ENCODE data around the gene CEP41. TPM values are rescaled to one million over a fixed set of nuclear protein-coding genes. Genes with fewer than 3 reads are reported as not detected.
A peak's percentile ranks its signal among the peaks of the same experiment; 100 is the strongest.

The CEP41 gene
- total and polyA plus RNA-seq, 10 of the 15 experiments (the other 5 are each of a cell fraction or from before 2014, with no cell fraction given): 11.4 to 43.0 (median 24.7) TPM

- no peaks in the 10 kb centered on the region for H3K4me1 ChIP-seq (ENCODE audit: control insufficient read depth, insufficient read depth, low read length)
- H3K79me2 ChIP-seq (ENCODE audit: control insufficient read depth, insufficient read depth, low read length): no peaks in the 10 kb centered on the region
- DNase-seq (ENCODE audit: low read depth, low spot score) (no peak), FAIRE-seq (no peak), ATAC-seq (no peak)
- H3K27ac ChIP-seq (ENCODE audit: control insufficient read depth, insufficient read depth): no peak overlapping the region
- H3K9ac ChIP-seq (ENCODE audit: control insufficient read depth, insufficient read depth, low read length): no peak overlapping the region
- H2AFZ ChIP-seq (ENCODE audit: control insufficient read depth, low read depth, low read length): no peak overlapping the region
- TF ChIP-seq FOXK2 (IDR thresholded peaks at IDR 0.05): no peak
- no peak for TF ChIP-seq KAT2A (conservative IDR thresholded peaks at IDR 0.05; ENCODE audit: control insufficient read depth, low read depth, low read length)
- H3K4me3 ChIP-seq: no peak overlapping the region
- no peaks in the 10 kb centered on the region for H3K27me3 ChIP-seq (replicated peaks in 1 of 2; ENCODE audit: control insufficient read depth in 2 of 2, insufficient read depth in 2 of 2, low read length in 1 of 2)
- WGBS (ENCODE audit: insufficient coverage, insufficient replicate concordance, low lambda C conversion rate, missing lambda C conversion rate): 90% methylated on average over 7 of the region's 7 CpGs
- no TSS peak for BruUV-seq (replicated peaks)
- ChIA-PET CTCF (no interaction called here), RAD21 (ENCODE audit: unreplicated experiment) (no interaction called here), POLR2A (no interaction called here), SMC1A (ENCODE audit: uncharacterized antibody, unreplicated experiment) (interaction anchor here (0.8 kb wide), 1 partner anchor 28 kb away, joined by 4 read pairs; no protein-coding TSS in a partner anchor)
- H4K20me1 ChIP-seq (ENCODE audit: control insufficient read depth, insufficient read depth): no peaks in the 10 kb centered on the region
- H3K4me2 ChIP-seq (ENCODE audit: control insufficient read depth, insufficient read depth): no peak overlapping the region
- H3K36me3 ChIP-seq (ENCODE audit: control insufficient read depth in 2 of 2, insufficient read depth in 2 of 2, low read length in 1 of 2): no peaks in the 10 kb centered on the region
- intact Hi-C loops (cut with micrococcal nuclease; ENCODE audit: unreplicated experiment) (loop anchor here (5.0 kb wide), 1 partner anchor 176 kb away; no protein-coding TSS in a partner anchor), in situ Hi-C loops (cut with MboI) (no loop called here)
- no peaks in the 10 kb centered on the region for H3K9me3 ChIP-seq (replicated peaks; ENCODE audit: control insufficient read depth, insufficient read depth, low read length)
Measured at GRCh38 chr7:130418306-130418705, 22.5 kb downstream of the CEP41 start.

DNA sequence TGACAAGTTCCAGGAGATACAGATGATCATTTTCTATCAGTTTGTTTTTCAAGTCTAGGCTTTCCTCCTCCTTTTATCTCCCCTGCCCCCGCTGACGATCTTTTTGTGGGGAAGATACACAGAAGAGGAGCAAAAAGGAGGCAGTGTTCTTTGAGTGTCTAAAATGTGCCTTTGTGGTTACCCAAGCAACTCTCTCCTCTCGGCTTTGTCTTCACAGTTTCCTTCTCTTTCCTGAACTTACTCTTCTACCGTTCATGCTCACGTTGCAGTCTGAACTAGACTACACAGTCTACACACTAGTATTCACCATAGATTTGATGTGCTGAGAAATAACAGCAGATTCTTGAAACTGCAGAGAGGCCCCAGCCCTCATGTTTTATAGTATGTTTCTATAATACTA, 23.6 kb downstream of the CEP41 start:
- WGBS (ENCODE audit: insufficient coverage, insufficient replicate concordance, low lambda C conversion rate, missing lambda C conversion rate): 87% methylated on average over 5 of the region's 5 CpGs
- intact Hi-C loops (cut with micrococcal nuclease; ENCODE audit: unreplicated experiment): loop anchor here (5.0 kb wide), 1 partner anchor 175 kb away; no protein-coding TSS in a partner anchor
- ChIA-PET CTCF (no interaction called here), SMC1A (ENCODE audit: uncharacterized antibody, unreplicated experiment) (interaction anchor here (1.0 kb wide), 1 partner anchor 13 kb away, joined by 3 read pairs; no protein-coding TSS in a partner anchor), RAD21 (ENCODE audit: unreplicated experiment) (no interaction called here), POLR2A (no interaction called here)
- H3K27me3 ChIP-seq (replicated peaks in 1 of 2; ENCODE audit: control insufficient read depth in 2 of 2, insufficient read depth in 2 of 2, low read length in 1 of 2): no peaks in the 10 kb centered on the region
- no peaks in the 10 kb centered on the region for H3K4me1 ChIP-seq (ENCODE audit: control insufficient read depth, insufficient read depth, low read length)
- no peak for ATAC-seq
- H3K4me3 ChIP-seq: no peak overlapping the region
- no peak for DNase-seq (ENCODE audit: low read depth, low spot score)
- no peak overlapping the region for H2AFZ ChIP-seq (ENCODE audit: control insufficient read depth, low read depth, low read length)
- H3K27ac ChIP-seq (ENCODE audit: control insufficient read depth, insufficient read depth): no peak overlapping the region
- no peaks in the 10 kb centered on the region for H3K36me3 ChIP-seq (ENCODE audit: control insufficient read depth in 2 of 2, insufficient read depth in 2 of 2, low read length in 1 of 2)
- H3K9ac ChIP-seq (ENCODE audit: control insufficient read depth, insufficient read depth, low read length): no peak overlapping the region
- BruUV-seq (replicated peaks): no TSS peak
- H3K9me3 ChIP-seq (replicated peaks; ENCODE audit: control insufficient read depth, insufficient read depth, low read length): no peaks in the 10 kb centered on the region
- TF ChIP-seq PKNOX1 (IDR thresholded peaks at IDR 0.05): no peak
- TF ChIP-seq RUNX3 (IDR thresholded peaks at IDR 0.05; ENCODE audit: low read length): peak; percentile 38; the same call in 1 of the 2 replicates
- in situ Hi-C loops (cut with MboI): no loop called here
- H3K4me2 ChIP-seq (ENCODE audit: control insufficient read depth, insufficient read depth): peak overlapping the region; percentile 38; the same call in 1 of the 2 replicates
- H3K79me2 ChIP-seq (ENCODE audit: control insufficient read depth, insufficient read depth, low read length): no peaks in the 10 kb centered on the region
- FAIRE-seq: no peak
- H4K20me1 ChIP-seq (ENCODE audit: control insufficient read depth, insufficient read depth): no peaks in the 10 kb centered on the region

Measured in GM12878 (cell line).